IPS-15b (cell line): Measurements from ENCODE around the gene SH2B2.

ENCODE experiments used
- H3K27me3 ChIP-seq: one replicate; pipeline ENCODE4 v1.6.1; 2013; ENCODE audit warnings: low read length; ENCODE audit not compliant: control insufficient read depth, insufficient read depth
- H3K36me3 ChIP-seq: one replicate; pipeline ENCODE4 v1.6.1; 2013; ENCODE audit warnings: low read length; ENCODE audit not compliant: control insufficient read depth, insufficient read depth
- H3K4me1 ChIP-seq: one replicate; pipeline ENCODE4 v1.6.1; 2013; ENCODE audit warnings: mild to moderate bottlenecking, low read length; ENCODE audit not compliant: control insufficient read depth, insufficient read depth
- H3K4me3 ChIP-seq: one replicate; pipeline ENCODE4 v1.5.1; 2013; ENCODE audit warnings: low read depth, low read length
- H3K9ac ChIP-seq: one replicate; pipeline ENCODE4 v1.6.1; 2013; ENCODE audit warnings: low read depth, mild to moderate bottlenecking, low read length
- H3K9me3 ChIP-seq: one replicate; pipeline ENCODE4 v1.6.1; 2013; ENCODE audit warnings: mild to moderate bottlenecking, low read length; ENCODE audit not compliant: control insufficient read depth, insufficient read depth

SH2B2 gene

DNA sequence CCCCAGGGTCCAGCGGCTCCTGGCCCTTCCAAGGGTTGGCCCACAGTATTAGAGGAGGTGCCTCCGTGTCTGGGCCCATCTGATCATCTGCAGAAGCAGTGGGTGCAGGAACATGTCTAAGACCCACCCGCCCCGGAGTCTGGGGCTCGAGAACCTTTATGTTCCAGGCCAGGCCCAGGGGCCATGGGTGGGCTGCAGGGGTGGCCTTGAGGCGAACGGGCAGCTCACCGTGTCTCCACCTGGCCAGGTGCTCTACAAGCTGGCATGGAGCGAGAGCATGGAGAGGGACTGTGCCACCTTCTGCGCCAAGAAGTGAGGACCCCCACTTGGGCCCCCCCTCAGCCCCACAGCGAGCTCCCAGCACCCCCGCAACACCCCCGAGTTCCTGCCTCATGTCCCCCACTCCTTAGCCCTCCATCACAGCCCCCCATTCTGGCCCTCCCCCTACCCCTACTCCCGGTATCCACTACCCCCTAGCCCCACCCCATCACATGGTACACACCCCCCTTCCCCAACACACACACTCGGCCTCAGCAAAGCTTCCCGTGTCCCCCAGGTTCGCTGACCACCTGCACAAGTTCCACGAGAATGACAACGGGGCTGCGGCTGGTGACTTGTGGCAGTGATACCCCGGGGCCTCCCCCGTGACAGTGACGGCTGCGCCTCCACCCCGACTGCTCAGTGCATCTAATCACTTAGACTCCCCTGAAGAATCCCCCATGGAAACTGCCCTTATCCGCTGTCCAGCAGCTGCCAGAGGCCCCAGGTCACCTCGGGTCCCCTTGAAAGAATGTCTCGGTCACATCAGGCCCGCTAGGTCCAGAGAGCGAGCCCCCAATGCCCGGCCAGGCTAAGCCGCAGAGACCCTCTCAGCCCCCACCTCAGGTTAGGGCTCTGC lies 4.0 kb upstream of the SH2B2 start:
- H3K4me3 ChIP-seq: no peak overlapping the region
- H3K36me3 ChIP-seq: no peaks in the 10 kb centered on the region
- no peaks in the 10 kb centered on the region for H3K9me3 ChIP-seq
- peaks cover 3% of the 10 kb centered on the region for H3K4me1 ChIP-seq
- no peak overlapping the region for H3K9ac ChIP-seq
- peaks cover 4% of the 10 kb centered on the region for H3K27me3 ChIP-seq

DNA sequence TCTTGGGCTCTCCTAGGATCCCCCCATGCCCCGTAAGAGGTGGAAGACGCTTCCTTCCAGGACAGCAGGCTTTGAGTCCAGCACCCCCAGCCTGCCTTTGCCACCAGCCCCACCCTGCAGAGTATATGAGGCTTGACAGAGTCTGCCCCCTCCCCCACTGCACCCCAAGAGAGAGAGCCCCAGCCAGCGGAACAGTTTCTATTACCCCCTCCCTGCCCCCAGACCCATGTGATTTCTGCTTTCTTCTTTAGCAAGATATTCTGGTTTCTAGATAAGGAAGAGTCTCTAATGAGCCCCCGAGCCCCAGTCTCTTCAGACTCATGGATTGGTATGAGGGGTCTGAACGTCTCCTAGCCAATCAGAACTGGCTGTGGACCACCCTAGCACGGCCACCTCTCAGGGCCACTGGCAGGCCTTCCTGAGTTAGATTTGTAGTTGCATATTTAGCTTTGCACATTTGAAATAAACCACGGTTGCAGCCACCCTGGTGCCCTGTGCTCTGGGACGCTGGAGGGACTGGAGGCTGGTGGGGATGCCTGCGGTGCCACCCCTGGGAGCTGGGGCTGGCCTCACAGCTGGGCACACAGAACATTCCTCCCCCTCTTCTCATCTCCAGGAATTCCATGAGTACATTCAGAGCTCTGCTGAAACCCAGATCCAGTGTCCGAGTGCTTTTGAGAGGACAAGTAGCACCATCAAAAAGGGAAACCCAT lies 3.0 kb upstream of the SH2B2 start:
- H3K27me3 ChIP-seq: peaks cover 6% of the 10 kb centered on the region
- H3K9me3 ChIP-seq: no peaks in the 10 kb centered on the region
- no peak overlapping the region for H3K4me3 ChIP-seq
- no peaks in the 10 kb centered on the region for H3K36me3 ChIP-seq
- H3K9ac ChIP-seq: no peak overlapping the region
- H3K4me1 ChIP-seq: peaks cover 5% of the 10 kb centered on the region

DNA sequence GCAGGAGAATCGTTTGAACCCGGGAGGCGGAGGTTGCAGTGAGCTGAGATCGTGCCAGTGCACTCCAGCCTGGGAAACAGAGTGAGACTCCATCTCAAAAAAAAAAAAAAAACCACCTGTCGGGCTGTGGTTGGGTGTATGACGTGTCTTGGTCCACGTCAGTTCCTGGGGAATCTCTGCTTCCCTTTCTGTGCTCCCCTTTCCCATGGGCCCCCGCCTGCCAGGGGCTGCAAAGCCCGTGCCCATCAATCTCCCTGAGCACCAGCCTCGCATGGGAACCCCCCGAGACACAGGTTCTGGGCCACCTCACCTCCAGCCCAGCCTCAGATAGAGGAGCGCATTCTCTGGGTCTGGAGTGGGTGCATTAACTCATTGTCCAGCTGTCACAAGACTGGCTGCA lies 2.3 kb upstream of the SH2B2 start:
- no peak overlapping the region for H3K9ac ChIP-seq

GRCh38 chr7:102284891-102285539 lies 1.7 kb upstream of the SH2B2 start:
- Histone ChIP-seq H3K27me3 (peaks cover 6% of the 10 kb centered on the region), H3K9me3 (no peaks in the 10 kb centered on the region), H3K4me1 (peaks cover 2% of the 10 kb centered on the region), H3K9ac (no peak overlapping the region), H3K36me3 (no peaks in the 10 kb centered on the region), H3K4me3 (no peak overlapping the region)

More for the DNA sequence above, 2.3 kb upstream of the SH2B2 start:
- Histone ChIP-seq H3K27me3 (peaks cover 6% of the 10 kb centered on the region), H3K4me3 (no peak overlapping the region), H3K36me3 (no peaks in the 10 kb centered on the region), H3K4me1 (peaks cover 5% of the 10 kb centered on the region), H3K9me3 (no peaks in the 10 kb centered on the region)

- H3K4me1 ChIP-seq: peaks cover 2% of the 10 kb centered on the region
- H3K36me3 ChIP-seq: no peaks in the 10 kb centered on the region
- peak overlapping the region; percentile 61 for H3K4me3 ChIP-seq
- peaks cover 6% of the 10 kb centered on the region for H3K27me3 ChIP-seq
- no peaks in the 10 kb centered on the region for H3K9me3 ChIP-seq
- no peak overlapping the region for H3K9ac ChIP-seq
Measured at GRCh38 chr7:102285540-102286236, 980 bp upstream of the SH2B2 start.

GRCh38 chr7:102287111-102287980 lies 678 bp downstream of the SH2B2 start:
- Histone ChIP-seq H3K36me3 (no peaks in the 10 kb centered on the region), H3K27me3 (peaks cover 6% of the 10 kb centered on the region), H3K9me3 (no peaks in the 10 kb centered on the region), H3K9ac (peak overlapping the region; percentile 47), H3K4me1 (peaks cover 2% of the 10 kb centered on the region), H3K4me3 (peak overlapping the region; percentile 74)

GRCh38 chr7:102287981-102288278 lies 1.3 kb downstream of the SH2B2 start:
- peak overlapping the region; percentile 47 for H3K9ac ChIP-seq
- peaks cover 6% of the 10 kb centered on the region for H3K27me3 ChIP-seq
- H3K36me3 ChIP-seq: no peaks in the 10 kb centered on the region
- no peaks in the 10 kb centered on the region for H3K9me3 ChIP-seq
- peak overlapping the region; percentile 74 for H3K4me3 ChIP-seq
- peaks cover 2% of the 10 kb centered on the region for H3K4me1 ChIP-seq

GRCh38 chr7:102288285-102288930 lies 1.7 kb downstream of the SH2B2 start:
- H3K9ac ChIP-seq: no peak overlapping the region
- peaks cover 6% of the 10 kb centered on the region for H3K27me3 ChIP-seq
- peak overlapping the region; percentile 74 for H3K4me3 ChIP-seq
- no peaks in the 10 kb centered on the region for H3K36me3 ChIP-seq
- H3K4me1 ChIP-seq: peaks cover 2% of the 10 kb centered on the region
- no peaks in the 10 kb centered on the region for H3K9me3 ChIP-seq

GRCh38 chr7:102289057-102289456 lies 2.4 kb downstream of the SH2B2 start:
- H3K9ac ChIP-seq: no peak overlapping the region

DNA sequence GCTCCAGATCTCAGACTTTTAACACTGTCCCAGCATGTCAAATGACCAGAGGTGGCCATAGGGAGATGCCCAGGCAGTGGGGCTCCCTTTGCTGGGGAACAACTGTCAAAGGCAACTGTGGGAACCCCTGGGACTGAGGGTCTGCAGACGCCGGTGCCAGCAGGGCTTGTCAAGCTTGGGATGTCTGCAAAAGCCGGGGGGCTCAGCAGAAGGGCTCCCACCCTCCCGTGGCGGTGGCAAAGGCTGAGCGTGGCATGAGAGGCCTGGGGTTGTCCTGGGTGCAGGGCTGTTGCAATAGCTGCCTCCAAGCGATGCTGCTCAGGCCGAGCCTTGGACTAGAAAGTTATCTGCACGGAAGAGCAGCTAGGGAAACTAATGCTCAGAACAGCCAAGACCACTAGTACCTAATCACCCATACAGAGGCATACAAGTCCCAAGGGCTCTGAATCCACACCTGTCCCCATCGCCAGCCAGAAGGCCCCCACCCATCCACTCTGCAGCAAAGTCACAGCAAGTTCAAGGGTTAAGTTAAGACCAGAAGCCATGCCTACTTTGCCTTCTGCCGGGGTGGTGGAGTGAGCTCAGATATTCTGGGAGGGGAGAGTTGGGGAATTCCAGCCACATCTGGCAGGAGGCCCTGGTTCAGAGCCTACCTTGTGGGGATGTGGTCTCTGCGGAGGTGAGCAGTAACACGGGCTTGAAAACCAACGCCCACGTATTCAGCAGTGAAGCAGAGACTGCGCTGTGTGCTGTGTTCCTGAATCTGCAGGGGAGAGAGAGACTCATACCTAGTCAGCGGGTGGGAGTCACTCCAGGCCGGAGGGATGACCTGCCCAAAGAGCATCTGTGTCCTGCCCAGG lies 4.6 kb downstream of the SH2B2 start:
- H3K4me3 ChIP-seq: no peak overlapping the region
- no peaks in the 10 kb centered on the region for H3K9me3 ChIP-seq
- peaks cover 3% of the 10 kb centered on the region for H3K27me3 ChIP-seq
- H3K4me1 ChIP-seq: peaks cover 8% of the 10 kb centered on the region
- no peaks in the 10 kb centered on the region for H3K36me3 ChIP-seq
- no peak overlapping the region for H3K9ac ChIP-seq

More at GRCh38 chr7:102289057-102289456, 2.4 kb downstream of the SH2B2 start:
- H3K4me3 ChIP-seq: no peak overlapping the region
- H3K36me3 ChIP-seq: no peaks in the 10 kb centered on the region
- peaks cover 6% of the 10 kb centered on the region for H3K27me3 ChIP-seq
- H3K4me1 ChIP-seq: peaks cover 2% of the 10 kb centered on the region
- H3K9me3 ChIP-seq: no peaks in the 10 kb centered on the region
